GM11168 (cell line): ENCODE data around the gene IFNLR1.

Source experiments
- in situ Hi-C: fragments of 300-500 bp; cut with MboI; formaldehyde crosslinking; loops from one replicate; pipeline ENCODE4 v1.12.0; 2022; ENCODE audit warnings: low sequenced_read_pairs; ENCODE audit not compliant: unreplicated experiment

The IFNLR1 gene

DNA sequence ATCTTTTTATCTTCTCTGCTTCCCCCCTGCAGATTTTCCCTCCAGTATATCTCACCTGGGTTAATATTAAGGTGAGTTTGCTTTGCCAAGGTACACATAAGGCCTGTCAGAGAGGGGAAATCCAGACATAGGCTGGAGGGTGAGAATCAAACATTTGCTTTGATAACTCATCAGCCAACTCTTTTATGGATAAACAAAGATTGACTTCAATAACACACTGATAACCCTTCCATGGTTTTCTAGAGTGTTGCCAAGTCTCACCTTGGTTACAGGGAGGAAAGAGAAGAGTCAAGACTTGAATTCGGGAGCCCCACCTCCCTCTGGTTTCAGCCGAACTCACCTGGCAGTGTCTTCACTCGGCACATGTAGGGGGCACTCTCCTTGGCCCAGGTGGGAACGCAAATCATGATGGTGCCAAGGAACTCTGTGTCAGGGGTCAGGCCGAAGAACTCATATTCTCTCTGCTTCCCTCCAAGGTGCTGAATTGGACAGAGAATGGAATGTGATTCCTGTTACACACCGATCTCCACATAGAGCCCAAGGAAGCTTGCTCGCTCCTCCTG lies 59.2 kb downstream of the IFNLR1 start:
- in situ Hi-C loops: no loop called here

GRCh38 chr1:24127134-24127800 lies 59.8 kb downstream of the IFNLR1 start:
- in situ Hi-C loops: no loop called here

- in situ Hi-C loops: no loop called here
Observed at GRCh38 chr1:24126672-24127023, 60.4 kb downstream of the IFNLR1 start.

- in situ Hi-C loops: no loop called here
Observed at GRCh38 chr1:24126018-24126671, 60.9 kb downstream of the IFNLR1 start.

DNA sequence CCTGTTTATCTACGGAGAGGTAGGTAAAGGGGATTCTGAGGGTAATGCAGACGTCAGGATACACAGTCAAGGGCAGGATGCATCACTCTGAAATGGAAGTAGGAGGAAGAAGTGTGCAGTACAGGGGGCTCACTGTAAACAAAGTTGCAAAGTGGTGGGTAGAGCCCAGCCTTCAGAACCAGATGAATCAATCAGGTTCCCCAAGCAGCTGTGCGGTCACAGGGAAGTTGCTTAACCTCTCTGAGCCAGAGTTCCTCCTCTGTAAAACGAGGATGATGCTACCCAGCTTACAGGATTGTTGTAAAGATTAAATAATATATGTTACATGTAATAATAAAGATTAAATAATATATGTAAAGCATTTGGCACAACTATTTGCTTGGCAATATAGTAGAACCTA lies 61.6 kb downstream of the IFNLR1 start:
- in situ Hi-C loops: no loop called here

- in situ Hi-C loops: no loop called here
Observed at GRCh38 chr1:24124980-24125379, 62.1 kb downstream of the IFNLR1 start.

GRCh38 chr1:24123611-24124010 lies 63.5 kb downstream of the IFNLR1 start:
- in situ Hi-C loops: no loop called here

DNA sequence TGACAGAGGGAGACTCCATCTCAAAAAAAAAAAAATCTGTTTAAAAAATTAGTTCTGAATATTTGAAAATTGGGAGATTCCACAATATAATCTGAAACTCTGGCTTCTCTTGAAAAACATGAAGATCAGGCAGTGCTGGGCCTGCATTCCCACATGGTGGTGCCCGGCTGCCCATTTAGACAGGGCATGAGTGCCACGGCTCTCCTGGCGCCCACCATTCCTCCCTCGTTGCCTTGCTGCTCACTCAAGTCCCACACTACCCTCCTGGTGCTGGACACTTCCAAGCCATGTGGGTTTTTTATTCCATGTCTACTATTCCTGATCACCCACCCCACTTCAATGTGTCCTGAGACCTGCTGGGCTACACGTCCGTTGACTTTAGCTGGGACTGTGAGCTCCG lies 64.3 kb downstream of the IFNLR1 start:
- in situ Hi-C loops: no loop called here

- in situ Hi-C loops: no loop called here
Observed at GRCh38 chr1:24121406-24121805, 65.7 kb downstream of the IFNLR1 start.

DNA sequence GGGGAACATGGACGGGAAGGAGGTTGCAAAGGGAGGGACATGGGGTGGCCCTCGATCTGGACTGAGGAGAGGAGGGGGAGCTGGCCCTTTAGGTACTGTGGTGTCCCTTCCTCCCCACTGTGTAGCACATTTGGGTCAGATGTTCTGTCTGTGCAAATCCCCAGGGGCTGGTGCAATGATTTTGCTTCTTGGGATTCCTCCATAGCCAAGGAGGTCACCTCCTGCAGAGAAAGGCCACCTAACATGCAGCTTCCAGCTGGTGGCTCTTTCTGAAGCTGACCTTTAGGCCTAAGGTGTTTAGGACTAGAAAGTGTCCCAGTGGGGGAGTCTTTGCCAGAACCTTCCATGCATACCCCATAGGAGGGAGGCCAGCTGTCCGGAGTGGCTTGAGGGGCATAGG lies 66.1 kb downstream of the IFNLR1 start:
- in situ Hi-C loops: no loop called here

GRCh38 chr1:24119859-24120756 lies 67.0 kb downstream of the IFNLR1 start:
- in situ Hi-C loops: no loop called here

DNA sequence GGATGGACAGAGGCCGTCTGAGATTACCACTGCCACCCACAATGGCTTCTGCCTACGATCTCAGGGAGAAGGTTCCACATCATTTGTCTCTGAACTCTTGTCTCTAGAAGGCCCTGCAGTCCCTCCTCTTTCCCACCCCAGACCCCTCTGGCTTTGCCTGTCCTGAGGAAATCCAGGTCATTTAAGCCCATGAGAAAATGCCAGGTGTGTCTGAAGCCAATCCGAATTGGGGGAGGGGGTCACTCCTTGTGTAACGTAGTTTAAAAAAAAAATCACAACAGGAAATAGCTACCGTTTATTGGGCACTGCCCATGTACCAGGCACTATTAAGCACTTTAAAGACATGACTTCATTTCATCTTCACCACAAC lies 67.6 kb downstream of the IFNLR1 start:
- in situ Hi-C loops: no loop called here

- in situ Hi-C loops: no loop called here
Observed at GRCh38 chr1:24118410-24119242, 68.5 kb downstream of the IFNLR1 start.

DNA sequence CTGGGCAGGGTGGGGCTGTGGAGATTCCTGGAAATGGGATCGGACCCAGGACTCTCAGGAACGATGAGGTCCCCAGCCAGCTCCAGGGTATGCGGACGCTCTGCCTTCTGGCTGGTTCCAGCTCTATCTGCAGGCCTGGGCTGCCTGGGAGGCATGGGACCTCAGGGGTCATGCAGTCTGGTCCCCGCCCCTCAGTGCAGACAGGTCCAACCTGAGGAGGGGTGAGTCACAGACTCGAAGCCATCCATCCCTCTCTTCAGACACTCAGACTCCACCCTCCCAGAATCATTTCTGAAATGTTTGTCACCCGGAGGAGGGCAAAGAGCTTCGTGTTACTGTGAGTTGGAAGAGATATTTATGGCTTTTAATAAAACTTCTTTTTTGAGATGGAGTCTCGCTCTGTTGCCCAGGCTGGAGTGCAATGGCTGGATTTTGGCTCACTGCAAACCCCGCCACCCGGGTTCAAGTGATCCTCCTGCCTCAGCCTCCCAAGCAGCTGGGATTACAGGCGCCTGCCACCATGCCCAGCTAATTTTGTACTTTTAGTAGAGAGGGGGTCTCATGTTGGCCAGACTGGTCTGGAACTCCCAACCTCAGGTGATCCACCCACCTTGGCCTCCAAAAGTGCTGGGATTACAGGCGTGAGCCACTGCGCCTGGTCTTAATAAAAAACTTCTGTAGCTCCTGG lies 69.2 kb downstream of the IFNLR1 start:
- in situ Hi-C loops: no loop called here

DNA sequence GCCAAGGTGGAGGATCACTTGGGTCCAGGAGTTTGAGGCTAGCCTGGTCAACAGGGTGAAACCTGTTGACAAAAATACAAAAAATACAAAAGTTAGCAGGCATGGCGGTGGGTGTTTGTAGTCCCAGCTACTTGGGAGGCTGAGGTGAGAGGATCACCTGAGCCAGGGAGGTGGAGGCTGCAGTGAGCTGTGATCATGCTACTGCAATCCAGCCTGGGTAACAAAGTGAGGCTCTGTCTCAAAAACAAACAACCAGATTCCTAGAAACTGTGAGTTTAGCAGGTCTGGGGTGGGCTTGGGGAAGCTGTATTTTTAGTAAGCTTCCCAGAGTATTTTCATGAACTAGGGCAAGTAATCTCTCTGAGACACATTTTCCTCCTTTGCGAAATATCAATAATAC lies 70.0 kb downstream of the IFNLR1 start:
- in situ Hi-C loops: no loop called here

- in situ Hi-C loops: no loop called here
Observed at GRCh38 chr1:24114753-24115152, 72.3 kb downstream of the IFNLR1 start.

GRCh38 chr1:24113641-24114033 lies 73.5 kb downstream of the IFNLR1 start:
- in situ Hi-C loops: no loop called here

- in situ Hi-C loops: no loop called here
Observed at GRCh38 chr1:24111996-24112779, 74.9 kb downstream of the IFNLR1 start, which contains the start of gene MYOM3. TSS of gene MYOM3 (minus strand) at chr1:24112135. CDS start at chr1:24108636, 3,499 bp downstream.
